ENCODE data around the gene TRIM65. TPM values are rescaled to one million over a fixed set of nuclear protein-coding genes. Genes with fewer than 3 reads are reported as not detected.
A peak's percentile ranks its signal among the peaks of the same experiment; 100 is the strongest.

Gene TRIM65
- total and polyA plus RNA-seq, 2 of the 13 experiments (the other 11 are each of a cell fraction or from before 2014, with no cell fraction given) = 10.3 to 22.4 TPM

GRCh38 chr17:75872434-75873351 lies 24.1 kb downstream of the TRIM65 start (continued):
- TF ChIP-seq ZNF619 (CRISPR knock-in tag; IDR thresholded peaks at IDR 0.05) (peak; percentile 93; the same call in 1 of the 2 replicates), PBX2 (CRISPR knock-in tag; IDR thresholded peaks at IDR 0.05) (no peak), ZNF564 (CRISPR knock-in tag; IDR thresholded peaks at IDR 0.05) (0 out of 2 replicates have a peak, but pooled peaks have one; percentile 74), SP4 (CRISPR knock-in tag; IDR thresholded peaks at IDR 0.05) (peak; percentile 39; the same call in 1 of the 2 replicates), KLF9 (CRISPR knock-in tag; IDR thresholded peaks at IDR 0.05; ENCODE audit: low read depth) (no peak; the same call in 1 of the 2 replicates), HMGXB3 (CRISPR knock-in tag; IDR thresholded peaks at IDR 0.05; ENCODE audit: borderline replicate concordance) (peak; percentile 65), ZNF160 (CRISPR knock-in tag; IDR thresholded peaks at IDR 0.05) (peak; percentile 89), SMYD3 (CRISPR knock-in tag; IDR thresholded peaks at IDR 0.05) (no peak; the same call in 1 of the 2 replicates), MTF2 (CRISPR knock-in tag; IDR thresholded peaks at IDR 0.05; ENCODE audit: borderline replicate concordance) (peak; percentile 77; the same call in 1 of the 2 replicates), ZNF12 (CRISPR knock-in tag; IDR thresholded peaks at IDR 0.05) (peak; percentile 67; the same call in 1 of the 2 replicates), DNMT1 (CRISPR knock-in tag; IDR thresholded peaks at IDR 0.05) (0 out of 2 replicates have a peak, but pooled peaks have one; percentile 22), ZNF577 (CRISPR knock-in tag; IDR thresholded peaks at IDR 0.05; ENCODE audit: borderline replicate concordance, low read depth) (no peak), GATAD1 (CRISPR knock-in tag; IDR thresholded peaks at IDR 0.05) (peak; percentile 52), NR2C2 (CRISPR knock-in tag; IDR thresholded peaks at IDR 0.05; ENCODE audit: borderline replicate concordance) (peak; percentile 79; the same call in 1 of the 2 replicates), FOXM1 (CRISPR knock-in tag; IDR thresholded peaks at IDR 0.05) (no peak), KLF12 (CRISPR knock-in tag; IDR thresholded peaks at IDR 0.05; ENCODE audit: borderline replicate concordance) (peak; percentile 90), SIN3B (IDR thresholded peaks at IDR 0.05; ENCODE audit: low read length) (peak; percentile 15; the same call in 1 of the 2 replicates), PRPF4 (IDR thresholded peaks at IDR 0.05; ENCODE audit: low read depth, low read length, poor library complexity, severe bottlenecking) (no peak), ZNF709 (CRISPR knock-in tag; IDR thresholded peaks at IDR 0.05) (peak; percentile 93; the same call in 1 of the 2 replicates), ZFP1 (CRISPR knock-in tag; IDR thresholded peaks at IDR 0.05) (no peak), RBM39 (IDR thresholded peaks at IDR 0.05; ENCODE audit: low read depth, low read length, poor library complexity, severe bottlenecking) (peak; percentile 60), GABPB1 (CRISPR knock-in tag; IDR thresholded peaks at IDR 0.05) (peak; percentile 79), KDM1A (CRISPR knock-in tag; IDR thresholded peaks at IDR 0.05) (0 out of 2 replicates have a peak, but pooled peaks have one; percentile 50), RARA (CRISPR knock-in tag; IDR thresholded peaks at IDR 0.05) (peak; percentile 98)
- TF ChIP-seq, protein P1, sequence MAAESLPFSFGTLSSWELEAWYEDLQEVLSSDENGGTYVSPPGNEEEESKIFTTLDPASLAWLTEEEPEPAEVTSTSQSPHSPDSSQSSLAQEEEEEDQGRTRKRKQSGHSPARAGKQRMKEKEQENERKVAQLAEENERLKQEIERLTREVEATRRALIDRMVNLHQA (CRISPR knock-in tag; IDR thresholded peaks at IDR 0.05) = 0 out of 2 replicates have a peak, but pooled peaks have one; percentile 36

Measured in HepG2 (cell line).